SK-N-SH treated with all-trans-retinoic acid at 6 μM for 48 hours (cell line): ENCODE data around the gene SF3B6.

Experiments
- BACH2 ChIP-seq: fragments of 250-450 bp; sonication (Bioruptor Pico); IDR thresholded peaks from 2 replicates; pipeline ENCODE4 v1.9.0; 2021; ENCODE audit warnings: mild to moderate bottlenecking, borderline replicate concordance
- CREB5 ChIP-seq: fragments of 250-450 bp; sonication (Bioruptor Pico); IDR thresholded peaks from 2 replicates; pipeline ENCODE4 v1.5.1; 2020; ENCODE audit warnings: low read depth, mild to moderate bottlenecking, moderate library complexity
- CSDC2 ChIP-seq: fragments of 250-450 bp; sonication (Bioruptor Pico); IDR thresholded peaks from 2 replicates; pipeline ENCODE4 v1.5.0; 2020; ENCODE audit warnings: mild to moderate bottlenecking, moderate library complexity
- CSRNP3 ChIP-seq: fragments of 250-450 bp; sonication (Bioruptor Pico); IDR thresholded peaks from 2 replicates; pipeline ENCODE4 v1.5.1; 2021; ENCODE audit warnings: mild to moderate bottlenecking, moderate library complexity
- ESRRG ChIP-seq: fragments of 250-450 bp; sonication (Bioruptor Pico); IDR thresholded peaks from 2 replicates; pipeline ENCODE4 v1.6.1; 2021; ENCODE audit warnings: mild to moderate bottlenecking
- PPARA ChIP-seq: fragments of 250-450 bp; sonication (Bioruptor Pico); IDR thresholded peaks from 2 replicates; pipeline ENCODE4 v1.5.0; 2020; ENCODE audit warnings: mild to moderate bottlenecking, borderline replicate concordance
- RARB ChIP-seq: fragments of 250-450 bp; sonication (Bioruptor Pico); IDR thresholded peaks from 2 replicates; pipeline ENCODE4 v1.8.0; 2021; ENCODE audit warnings: mild to moderate bottlenecking, moderate library complexity
- TCF4 ChIP-seq: fragments of 250-450 bp; sonication (Bioruptor Pico); IDR thresholded peaks from 2 replicates; pipeline ENCODE4 v1.8.0; 2021; ENCODE audit warnings: mild to moderate bottlenecking, moderate library complexity, borderline replicate concordance
- TOX ChIP-seq: fragments of 250-450 bp; sonication (Bioruptor Pico); IDR thresholded peaks from 2 replicates; pipeline ENCODE4 v1.8.0; 2021; ENCODE audit warnings: mild to moderate bottlenecking, moderate library complexity, borderline replicate concordance
- ZC3H10 ChIP-seq: fragments of 250-450 bp; sonication (Bioruptor Pico); IDR thresholded peaks from 2 replicates; pipeline ENCODE4 v1.5.1; 2021; ENCODE audit warnings: mild to moderate bottlenecking, moderate library complexity
- ZFP3 ChIP-seq: fragments of 250-450 bp; sonication (Bioruptor Pico); IDR thresholded peaks from 2 replicates; pipeline ENCODE4 v1.5.0; 2020; ENCODE audit warnings: mild to moderate bottlenecking, moderate library complexity
- ZNF565 ChIP-seq: fragments of 450-650 bp; formaldehyde crosslinking; conservative IDR thresholded peaks from 2 replicates; pipeline ENCODE4 v1.5.0; 2020; ENCODE audit warnings: low read depth, mild to moderate bottlenecking, moderate library complexity
- TF ChIP-seq, protein P1 (sequence below): fragments of 250-450 bp; sonication (Bioruptor Pico); IDR thresholded peaks from 2 replicates; pipeline ENCODE4 v1.8.0; 2020; ENCODE audit warnings: mild to moderate bottlenecking, moderate library complexity, borderline replicate concordance
- TF ChIP-seq, protein P2 (sequence below): fragments of 250-450 bp; sonication (Bioruptor Pico); IDR thresholded peaks from 2 replicates; pipeline ENCODE4 v1.8.0; 2021; ENCODE audit warnings: low read depth, mild to moderate bottlenecking, moderate library complexity, borderline replicate concordance

GRCh38 chr2:24122366-24123194 lies 46.5 kb upstream of the SF3B6 start:
- TF ChIP-seq, protein P1, sequence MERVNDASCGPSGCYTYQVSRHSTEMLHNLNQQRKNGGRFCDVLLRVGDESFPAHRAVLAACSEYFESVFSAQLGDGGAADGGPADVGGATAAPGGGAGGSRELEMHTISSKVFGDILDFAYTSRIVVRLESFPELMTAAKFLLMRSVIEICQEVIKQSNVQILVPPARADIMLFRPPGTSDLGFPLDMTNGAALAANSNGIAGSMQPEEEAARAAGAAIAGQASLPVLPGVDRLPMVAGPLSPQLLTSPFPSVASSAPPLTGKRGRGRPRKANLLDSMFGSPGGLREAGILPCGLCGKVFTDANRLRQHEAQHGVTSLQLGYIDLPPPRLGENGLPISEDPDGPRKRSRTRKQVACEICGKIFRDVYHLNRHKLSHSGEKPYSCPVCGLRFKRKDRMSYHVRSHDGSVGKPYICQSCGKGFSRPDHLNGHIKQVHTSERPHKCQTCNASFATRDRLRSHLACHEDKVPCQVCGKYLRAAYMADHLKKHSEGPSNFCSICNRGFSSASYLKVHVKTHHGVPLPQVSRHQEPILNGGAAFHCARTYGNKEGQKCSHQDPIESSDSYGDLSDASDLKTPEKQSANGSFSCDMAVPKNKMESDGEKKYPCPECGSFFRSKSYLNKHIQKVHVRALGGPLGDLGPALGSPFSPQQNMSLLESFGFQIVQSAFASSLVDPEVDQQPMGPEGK (CRISPR knock-in tag): no peak
- TF ChIP-seq CSDC2 (no peak), ZNF565 (no peak), ESRRG (CRISPR knock-in tag) (no peak), PPARA (CRISPR knock-in tag) (no peak), RARB (CRISPR knock-in tag) (no peak), BACH2 (CRISPR knock-in tag) (no peak), TOX (CRISPR knock-in tag) (no peak), CREB5 (no peak), ZFP3 (CRISPR knock-in tag) (no peak), ZC3H10 (CRISPR knock-in tag) (no peak), TCF4 (CRISPR knock-in tag) (no peak), CSRNP3 (CRISPR knock-in tag) (no peak)
- TF ChIP-seq, protein P2, sequence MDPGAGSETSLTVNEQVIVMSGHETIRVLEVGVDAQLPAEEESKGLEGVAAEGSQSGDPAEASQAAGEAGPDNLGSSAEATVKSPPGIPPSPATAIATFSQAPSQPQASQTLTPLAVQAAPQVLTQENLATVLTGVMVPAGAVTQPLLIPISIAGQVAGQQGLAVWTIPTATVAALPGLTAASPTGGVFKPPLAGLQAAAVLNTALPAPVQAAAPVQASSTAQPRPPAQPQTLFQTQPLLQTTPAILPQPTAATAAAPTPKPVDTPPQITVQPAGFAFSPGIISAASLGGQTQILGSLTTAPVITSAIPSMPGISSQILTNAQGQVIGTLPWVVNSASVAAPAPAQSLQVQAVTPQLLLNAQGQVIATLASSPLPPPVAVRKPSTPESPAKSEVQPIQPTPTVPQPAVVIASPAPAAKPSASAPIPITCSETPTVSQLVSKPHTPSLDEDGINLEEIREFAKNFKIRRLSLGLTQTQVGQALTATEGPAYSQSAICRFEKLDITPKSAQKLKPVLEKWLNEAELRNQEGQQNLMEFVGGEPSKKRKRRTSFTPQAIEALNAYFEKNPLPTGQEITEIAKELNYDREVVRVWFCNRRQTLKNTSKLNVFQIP (CRISPR knock-in tag): no peak
